Jurkat, Clone E6-1 (cell line): Measurements from ENCODE around the gene PRCP. TPM values are rescaled to one million over a fixed set of nuclear protein-coding genes. Genes with fewer than 3 reads are reported as not detected.
"Not testable (repeated sequence)": the region's sequence is repeated elsewhere in the genome, so short reads cannot be mapped to it uniquely, and the experiment has no call there.

Experiments
- DNase-seq: peaks from one replicate; pipeline ENCODE4 v3.0.0-alpha.2; 2011; ENCODE audit warnings: low read depth, low spot score
- H3K4me3 ChIP-seq: 2 replicates; pipeline ENCODE4 v1.5.1; 2011; ENCODE audit warnings: mild to moderate bottlenecking, low read length, control low read depth, moderate library complexity
- polyA plus RNA-seq: library from polyadenylated mRNA; unstranded; fragments of >200 nt; gene quantifications from one replicate; pipeline ENCODE4 v1.2.1, GENCODE V29; 2012; ENCODE audit warnings: missing spikeins; ENCODE audit not compliant: insufficient read length, insufficient read depth

PRCP gene
- polyA plus RNA-seq: 24.0 TPM

DNA sequence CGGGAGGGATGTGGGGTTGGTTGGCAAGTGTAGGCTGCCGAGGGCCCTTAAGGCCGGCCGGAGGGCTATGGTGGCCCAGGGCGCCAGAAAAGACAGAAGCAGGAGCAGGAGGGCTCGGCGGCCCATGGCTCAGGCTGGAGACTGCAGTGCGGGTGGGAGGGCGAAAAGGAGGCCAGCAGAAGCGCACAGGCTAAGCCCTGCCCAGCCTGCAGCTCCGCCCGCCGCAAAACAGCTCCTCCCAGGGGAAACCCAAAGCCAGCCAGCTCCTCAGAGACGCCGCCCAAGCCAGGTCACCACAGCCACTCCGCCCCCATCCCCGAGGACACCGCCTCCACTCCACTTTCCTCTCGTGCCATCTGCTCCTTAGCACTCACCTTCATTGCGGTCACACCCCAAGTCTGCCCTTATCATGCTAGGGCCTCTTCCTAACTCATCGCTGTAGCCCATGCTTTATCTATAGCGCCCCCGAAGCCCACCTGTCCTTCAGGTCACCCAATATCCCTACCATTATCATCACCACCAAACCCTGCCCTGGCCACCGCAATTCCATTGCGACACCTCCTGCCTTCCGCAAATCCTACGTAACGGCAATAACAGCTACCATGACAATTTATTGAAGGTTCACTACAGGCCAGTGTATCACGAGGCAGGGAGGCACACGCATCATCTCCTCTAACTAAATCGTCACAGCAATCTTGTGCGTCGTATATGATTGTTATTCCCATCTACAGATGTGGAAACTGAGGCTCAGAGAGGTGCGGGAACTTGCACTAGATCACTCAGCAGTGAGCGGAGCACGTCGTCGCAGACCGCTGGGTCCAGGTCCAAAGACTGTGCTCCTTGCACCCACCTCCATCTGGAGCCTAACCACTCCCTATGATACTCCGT is at the start of gene PRCP:
TSS of gene PRCP (minus strand) at position 154 of the 888 bp plus-strand sequence. CDS start at position 126, 28 bp downstream.
- peak within 1 kb of the TSS; percentile 85 for H3K4me3 ChIP-seq
- DNase-seq: peak; percentile 81

DNA sequence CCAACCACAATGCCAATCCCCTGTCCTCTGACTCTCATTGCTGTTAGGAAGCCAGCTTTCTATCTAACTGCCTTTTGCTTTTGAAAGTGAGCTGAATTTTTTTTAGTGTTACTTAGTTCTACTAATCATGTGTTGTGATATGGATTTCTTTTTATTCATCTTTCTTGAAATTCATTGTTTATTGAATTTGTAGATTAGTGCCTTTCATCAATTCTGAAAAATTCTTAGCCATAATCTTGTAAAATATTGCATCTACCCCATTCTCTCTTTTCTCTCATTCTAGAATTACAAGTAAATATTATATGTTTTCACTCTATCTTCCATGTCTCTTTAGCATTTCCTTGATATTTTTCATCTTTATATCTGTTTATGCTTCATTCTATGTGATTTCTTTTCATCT is 49.1 kb upstream of the PRCP start:
- no peak overlapping the region for H3K4me3 ChIP-seq
- DNase-seq: no peak

DNA sequence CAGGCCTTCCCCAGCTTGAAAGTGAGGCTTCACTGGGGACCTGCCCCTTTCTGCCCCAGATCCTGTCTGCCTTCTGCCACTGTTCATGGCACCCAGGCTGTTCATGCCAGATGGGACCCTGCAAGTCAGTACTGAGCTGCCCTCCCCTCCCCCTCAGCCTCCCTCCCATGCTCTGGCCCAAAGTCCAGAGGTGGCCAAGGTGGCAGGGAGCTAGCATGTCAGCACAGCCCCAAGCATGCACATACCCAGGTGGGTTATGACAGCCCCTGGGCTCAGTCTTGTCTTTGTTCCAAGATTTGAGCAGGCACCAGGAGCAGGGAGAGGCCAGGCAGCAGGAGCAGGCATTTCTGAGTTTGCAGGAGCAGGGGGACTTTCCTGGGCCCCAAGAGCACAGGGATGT is 45.5 kb upstream of the PRCP start:
- no peak for DNase-seq
- no peak overlapping the region for H3K4me3 ChIP-seq

DNA sequence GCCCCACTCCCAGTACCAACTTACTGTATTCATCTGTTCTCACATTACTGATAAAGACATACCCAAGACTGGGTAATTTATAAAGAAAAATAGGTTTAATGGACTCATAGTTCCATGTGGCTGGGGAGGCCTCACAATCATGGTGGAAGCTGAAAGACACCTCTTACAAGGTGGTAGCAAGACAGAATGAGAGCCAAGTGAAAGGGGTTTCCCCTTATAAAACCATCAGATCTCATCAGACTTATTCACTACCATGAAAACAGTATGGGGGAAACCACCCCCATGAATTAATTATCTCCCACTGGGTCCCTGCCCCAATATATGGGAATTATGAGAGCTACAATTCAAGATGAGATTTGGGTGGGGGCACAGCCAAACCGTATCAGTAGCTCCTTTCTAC is 44.8 kb upstream of the PRCP start:
- DNase-seq, H3K4me3 ChIP-seq: not testable (repeated sequence)

DNA sequence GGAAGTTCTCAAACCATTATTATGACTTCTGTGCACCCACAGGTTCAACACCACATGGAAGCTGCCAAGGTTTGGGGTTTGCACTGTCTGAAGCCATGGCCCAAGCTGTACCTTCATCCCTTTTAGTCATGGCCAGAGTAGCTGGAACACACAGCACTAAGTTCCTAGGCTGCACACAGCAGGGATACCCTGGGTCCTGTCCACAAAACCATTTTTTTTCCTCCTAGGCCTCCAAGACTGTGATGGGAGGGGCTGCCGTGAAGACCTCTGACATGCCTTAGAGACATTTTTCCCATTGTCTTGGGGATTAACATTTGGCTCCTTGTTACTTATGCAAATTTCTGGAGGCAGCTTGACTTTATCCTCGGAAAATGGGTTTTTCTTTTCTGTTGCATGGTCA is 44.0 kb upstream of the PRCP start:
- no peak for DNase-seq
- no peak overlapping the region for H3K4me3 ChIP-seq

DNA sequence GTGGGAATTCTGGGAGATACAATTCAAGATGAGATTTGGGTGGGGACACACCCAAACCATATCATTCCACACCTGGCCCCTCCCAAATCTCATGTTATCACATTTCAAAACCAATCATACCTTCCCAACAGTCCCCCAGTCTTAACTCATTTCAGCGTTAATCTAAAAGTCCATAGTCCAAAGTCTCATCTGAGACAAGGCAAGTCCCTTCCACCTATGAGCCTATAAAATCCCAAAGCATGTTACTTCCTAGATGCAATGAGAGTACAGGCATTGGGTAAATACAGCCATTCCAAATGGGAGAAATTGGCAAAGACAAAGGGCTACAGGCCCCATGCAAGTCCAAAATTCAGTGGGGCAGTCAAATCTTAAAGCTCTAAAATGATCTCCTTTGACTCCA is 43.2 kb upstream of the PRCP start:
- not testable (repeated sequence) for H3K4me3 ChIP-seq, DNase-seq

DNA sequence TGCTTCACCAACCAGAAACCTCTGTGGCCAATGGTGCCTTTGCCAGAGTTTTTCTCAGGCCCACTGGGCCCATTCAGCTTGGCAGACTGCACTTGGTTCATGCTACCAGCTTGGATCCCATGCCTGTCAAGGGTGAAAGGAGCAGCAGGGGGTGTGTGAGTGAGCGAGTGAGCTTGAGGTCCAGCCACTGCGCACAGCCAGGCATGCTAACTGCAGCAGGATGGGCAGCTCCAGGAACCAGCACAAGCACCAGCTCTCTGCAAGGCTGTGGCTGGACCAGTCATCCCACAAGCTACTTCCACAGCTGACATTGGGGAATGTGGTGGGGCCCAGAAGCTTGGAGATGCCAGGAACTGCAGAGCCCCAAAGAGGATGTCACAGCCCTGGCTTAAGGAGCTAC is 42.1 kb upstream of the PRCP start:
- no peak overlapping the region for H3K4me3 ChIP-seq
- DNase-seq: no peak

DNA sequence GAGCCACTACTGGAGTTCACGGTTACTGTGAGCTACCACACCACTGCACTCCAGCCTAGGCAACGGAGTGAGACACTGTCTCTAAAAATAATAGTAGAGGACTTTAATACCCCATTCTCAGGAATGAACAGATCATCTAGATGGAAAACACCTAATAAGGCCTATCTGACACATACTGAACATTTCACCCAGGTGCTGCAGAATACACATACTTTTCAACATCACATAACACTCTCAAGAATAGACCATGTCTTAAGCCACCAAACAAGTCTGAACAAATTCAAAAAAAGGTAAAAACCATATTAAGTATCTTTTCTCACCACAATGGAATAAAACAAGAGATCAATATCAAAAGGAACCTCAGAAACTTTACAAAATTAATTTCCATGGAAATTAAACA is 39.2 kb upstream of the PRCP start:
- no peak overlapping the region for H3K4me3 ChIP-seq
- no peak for DNase-seq

DNA sequence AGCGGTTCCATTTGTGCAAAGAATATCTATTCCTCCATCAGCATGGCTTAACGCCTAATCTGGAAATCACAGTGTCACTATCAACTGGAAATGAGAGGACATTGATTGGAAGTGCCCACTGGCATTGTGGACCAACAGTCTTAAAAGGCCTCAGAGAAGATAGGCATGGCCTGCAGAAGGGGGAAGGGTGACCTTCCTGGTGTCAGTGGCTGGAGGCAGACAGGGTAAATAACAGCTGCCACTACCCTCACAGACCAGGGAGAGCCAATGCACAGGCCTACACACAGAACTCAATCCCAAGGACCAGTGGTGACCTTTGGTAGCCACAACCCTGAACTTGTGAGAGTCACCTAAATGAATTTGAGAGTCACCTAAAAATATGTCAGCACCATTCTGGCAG is 37.3 kb upstream of the PRCP start:
- DNase-seq: no peak
- no peak overlapping the region for H3K4me3 ChIP-seq

DNA sequence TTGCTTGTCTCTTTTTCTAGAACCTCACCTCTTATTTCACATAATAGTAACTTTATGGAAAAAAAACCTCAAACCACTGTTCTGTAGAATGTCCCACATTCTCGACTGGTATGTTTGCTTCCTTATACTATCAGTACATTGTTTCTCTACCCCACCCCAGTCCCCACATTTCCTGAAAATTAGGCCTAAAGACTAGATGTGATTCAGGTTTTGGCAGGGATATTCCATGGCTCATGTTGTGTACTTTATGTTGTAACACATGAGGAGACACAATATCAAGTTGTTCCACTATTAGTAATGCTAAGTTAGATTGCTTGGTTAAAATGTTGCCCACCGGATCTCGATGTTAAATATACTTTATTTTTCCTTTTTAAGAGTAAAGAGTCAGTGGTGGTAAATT is 36.0 kb upstream of the PRCP start:
- no peak overlapping the region for H3K4me3 ChIP-seq
- no peak for DNase-seq

DNA sequence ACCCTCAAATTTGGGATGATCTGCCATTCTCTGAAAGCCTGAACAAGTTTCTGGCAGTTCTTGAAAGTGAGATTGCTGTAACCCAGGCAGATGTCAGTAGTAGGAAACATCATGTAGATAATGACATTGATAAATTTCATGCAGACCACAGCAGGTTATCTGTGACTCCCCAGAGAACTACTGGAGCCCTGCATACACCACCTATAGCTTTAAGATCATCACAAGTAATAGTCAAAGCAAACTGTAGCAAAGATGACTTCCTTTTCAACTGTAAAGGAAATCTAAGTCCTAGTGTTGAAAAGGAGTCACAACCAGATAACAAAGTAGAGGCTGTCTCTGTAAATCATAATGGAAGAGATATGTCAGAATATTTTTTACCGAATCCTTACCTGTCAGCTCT is 32.3 kb upstream of the PRCP start:
- DNase-seq: peak; percentile 60
- H3K4me3 ChIP-seq: no peak overlapping the region

DNA sequence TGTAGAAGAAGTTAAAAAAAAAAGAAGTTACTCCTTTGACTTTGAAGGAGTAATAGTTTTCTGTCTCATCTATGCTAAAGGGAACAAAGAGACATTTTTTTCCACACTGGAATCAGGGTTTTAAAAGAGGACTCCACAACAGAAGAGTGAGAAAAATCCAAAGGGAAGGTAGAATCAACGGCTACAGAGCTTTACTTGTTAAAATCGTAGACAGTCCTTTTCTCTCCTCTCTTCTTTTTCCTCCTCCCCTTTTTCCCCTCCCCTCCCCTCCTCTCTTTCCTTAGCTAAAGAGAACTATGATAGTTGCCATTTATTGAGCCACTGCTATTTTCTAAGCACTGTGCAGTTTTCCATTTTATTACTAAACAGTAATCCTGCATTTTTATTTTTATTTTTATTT is 30.5 kb upstream of the PRCP start:
- H3K4me3 ChIP-seq: no peak overlapping the region
- no peak for DNase-seq

DNA sequence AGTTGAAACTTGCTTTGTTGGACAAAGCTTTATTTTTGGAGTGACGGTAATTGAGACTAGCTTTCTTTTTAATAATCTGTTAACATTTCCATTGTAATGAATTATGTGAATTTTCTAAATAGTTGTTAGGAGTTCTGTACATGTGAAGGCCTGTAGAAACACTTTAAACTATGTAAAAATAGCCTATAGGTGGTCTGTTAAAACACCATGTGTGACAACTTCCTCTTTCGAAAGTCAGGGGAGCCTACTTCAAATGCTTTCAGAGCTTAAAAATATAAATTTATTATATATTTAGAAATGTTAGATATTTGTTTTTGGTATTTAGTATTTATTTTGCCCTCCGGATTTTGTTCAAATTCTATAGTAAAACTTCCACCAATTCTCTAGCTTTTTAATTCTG is 30.0 kb upstream of the PRCP start:
- DNase-seq: no peak
- H3K4me3 ChIP-seq: no peak overlapping the region

DNA sequence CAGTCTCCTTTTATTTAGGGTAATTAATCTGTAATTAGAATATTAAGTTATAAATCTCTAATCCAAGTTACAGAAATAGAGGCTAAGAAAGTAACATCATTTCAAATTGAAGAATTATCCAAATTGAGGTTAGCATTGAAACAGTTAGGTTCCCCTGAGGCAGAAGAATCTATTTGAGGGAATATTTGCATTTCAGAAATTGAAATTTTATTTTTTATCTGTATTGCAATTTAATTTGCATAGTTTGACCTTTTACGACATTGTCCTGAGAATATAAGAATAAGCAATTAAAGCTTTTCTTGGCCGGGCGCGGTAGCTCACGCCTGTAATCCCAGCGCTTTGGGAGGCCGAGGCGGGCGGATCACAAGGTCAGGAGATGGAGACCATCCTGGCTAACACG is 28.9 kb upstream of the PRCP start:
- no peak for DNase-seq
- no peak overlapping the region for H3K4me3 ChIP-seq

DNA sequence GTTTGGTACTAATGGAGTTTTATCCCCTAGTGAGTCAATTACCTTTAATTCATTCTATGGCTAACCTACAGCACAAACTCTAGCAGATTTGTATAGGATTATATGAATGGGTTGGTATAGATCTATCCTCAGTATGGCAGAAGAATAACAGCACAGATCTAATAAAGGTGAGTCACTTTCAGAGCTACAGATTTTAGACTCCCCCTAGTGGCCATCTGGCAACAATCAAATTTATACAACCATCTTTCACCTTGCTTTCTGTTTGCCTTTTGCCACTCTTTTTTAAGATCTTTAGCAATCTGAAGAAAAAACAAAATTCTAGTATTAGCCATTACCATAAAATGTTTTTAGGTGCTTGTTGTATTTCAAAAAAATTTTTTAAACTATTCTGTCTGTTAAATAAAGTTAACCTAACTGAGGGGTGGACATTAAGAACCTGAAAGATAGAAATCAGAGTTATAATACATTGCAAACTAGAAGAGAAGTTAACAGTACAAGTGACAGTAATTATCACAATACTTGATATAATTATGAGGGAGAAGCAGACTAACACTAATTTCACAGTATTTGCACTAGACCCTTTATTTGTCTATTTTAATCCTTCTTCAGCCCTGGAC is 27.1 kb upstream of the PRCP start:
- no peak overlapping the region for H3K4me3 ChIP-seq
- DNase-seq: peak; percentile 64

DNA sequence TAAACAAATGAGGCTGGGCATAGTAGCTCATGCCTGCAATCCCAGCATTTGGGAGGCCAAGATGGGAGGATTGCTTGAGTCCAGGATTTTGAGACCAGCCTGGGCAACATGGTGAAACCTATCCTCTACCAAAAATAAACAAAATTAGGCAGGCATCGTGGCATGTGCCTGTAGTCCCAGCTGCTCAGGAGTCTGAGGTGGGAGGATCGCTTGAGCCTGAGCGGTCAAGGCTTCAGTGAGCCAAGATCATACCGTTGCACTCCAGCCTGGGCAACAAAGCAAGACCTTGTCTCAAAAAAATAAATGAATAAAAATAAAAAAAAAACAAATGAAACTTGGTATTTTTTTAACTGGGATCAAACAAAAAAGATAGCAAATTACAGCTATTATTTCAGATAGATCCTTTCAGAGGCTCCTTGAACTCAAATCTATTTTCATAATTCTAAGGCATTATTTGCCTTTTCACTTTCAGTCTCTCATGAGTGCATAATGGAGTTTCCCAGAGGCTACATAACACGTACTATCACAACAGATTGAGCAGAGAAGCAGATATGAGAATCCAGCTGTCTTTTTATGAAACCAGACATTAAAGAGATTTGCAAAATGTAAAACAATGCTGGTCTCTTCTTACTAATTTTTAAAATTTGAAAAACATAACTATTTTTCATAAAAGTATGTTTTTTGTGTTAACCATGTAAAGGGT is 24.4 kb upstream of the PRCP start:
- DNase-seq: no peak

DNA sequence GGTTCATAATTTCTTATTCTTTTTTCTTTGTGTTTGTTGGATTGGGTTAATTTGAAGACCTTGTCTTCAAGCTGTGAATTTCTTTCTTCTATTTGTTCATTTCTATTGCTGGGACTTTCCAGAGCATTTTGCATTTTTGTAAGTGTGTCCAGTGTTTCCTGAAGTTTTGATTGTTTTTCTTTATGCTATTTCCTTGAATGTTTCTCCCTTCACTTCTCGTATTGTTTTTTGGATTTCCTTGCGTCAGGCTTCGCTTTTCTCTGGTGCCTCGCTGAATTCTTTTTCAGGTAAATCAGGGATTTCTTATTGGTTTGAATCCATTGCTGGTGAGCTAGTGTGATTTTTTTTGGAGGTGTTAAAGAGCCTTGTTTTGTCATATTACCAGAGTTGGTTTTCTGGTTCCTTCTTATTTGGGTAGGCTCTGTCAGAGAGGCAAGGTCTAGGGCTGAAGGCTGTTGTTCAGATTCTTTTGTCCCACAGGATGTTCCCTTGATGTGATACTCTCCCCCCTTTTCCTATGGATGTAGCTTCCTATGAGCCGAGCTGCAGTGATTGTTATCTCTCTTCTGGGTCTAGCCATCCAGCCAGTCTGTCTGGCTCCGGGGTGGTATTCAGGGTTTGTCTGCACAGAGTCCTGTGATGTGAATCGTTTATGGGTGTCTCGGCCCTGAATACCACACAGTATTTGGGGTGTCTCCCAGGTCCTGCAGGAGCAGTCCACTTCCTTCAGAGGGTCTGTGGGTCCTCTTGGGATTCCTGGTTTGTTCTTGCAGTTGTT is 22.4 kb upstream of the PRCP start:
- not testable (repeated sequence) for H3K4me3 ChIP-seq, DNase-seq

More for the DNA sequence above, 24.4 kb upstream of the PRCP start:
- no peak overlapping the region for H3K4me3 ChIP-seq

DNA sequence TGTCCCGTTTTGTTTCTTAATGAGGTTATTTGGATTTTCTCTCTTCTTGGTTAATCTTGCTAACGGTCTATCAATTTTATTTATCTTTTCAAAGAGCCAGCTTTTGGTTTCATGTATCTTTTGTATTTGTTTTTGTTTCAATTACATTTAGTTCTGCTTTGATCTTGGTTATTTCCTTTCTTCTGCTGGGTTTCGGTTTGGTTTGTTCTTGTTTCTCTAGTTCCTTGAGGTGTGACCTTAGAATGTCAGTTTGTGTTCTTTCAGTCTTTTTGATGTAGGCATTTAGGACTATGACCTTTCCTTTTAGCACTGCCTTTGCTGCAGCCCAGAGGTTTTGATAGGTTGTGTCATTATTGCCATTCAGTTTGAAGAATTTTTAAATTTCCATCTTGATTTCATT is 20.0 kb upstream of the PRCP start:
- H3K4me3 ChIP-seq, DNase-seq: not testable (repeated sequence)

DNA sequence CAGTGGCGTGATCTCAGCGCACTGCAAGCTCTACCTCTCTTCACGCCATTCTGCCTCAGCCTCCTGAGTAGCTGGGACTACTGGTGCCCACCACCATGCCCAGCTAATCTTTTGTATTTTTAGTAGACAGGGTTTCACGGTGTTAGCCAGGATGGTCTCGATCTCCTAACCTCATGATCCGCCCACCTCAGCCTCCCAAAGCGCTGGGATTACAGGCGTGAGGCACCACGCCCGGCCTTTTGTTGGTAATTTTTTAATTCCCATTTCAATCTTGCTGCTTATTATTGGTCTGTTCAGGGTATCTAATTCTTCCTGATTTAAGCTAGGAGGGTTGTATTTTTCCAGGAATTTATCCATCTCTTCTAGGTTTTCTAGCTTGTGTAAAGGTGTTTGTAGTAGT is 19.6 kb upstream of the PRCP start:
- DNase-seq, H3K4me3 ChIP-seq: not testable (repeated sequence)
